HEK293 (cell line): Measurements from ENCODE around the gene RTN4IP1.
A peak's percentile ranks its signal among the peaks of the same experiment; 100 is the strongest.

Experiments used
- CTCF ChIA-PET: fragments of 350-600 bp; formaldehyde crosslinking; extraction: SDS; loops from one replicate; lab custom pipeline; 2021; ENCODE audit warnings: antibody characterized with exemption; lab: Yijun Ruan, JAX
- POLR2A ChIA-PET: fragments of 300-600 bp; formaldehyde crosslinking; extraction: SDS; loops from one replicate; lab custom pipeline; 2020; ENCODE audit warnings: antibody characterized with exemption, inconsistent platforms; lab: Yijun Ruan, JAX
- H3K27ac ChIP-seq: fragments of 200-500 bp; sonication (Bioruptor generic); 2 replicates; pipeline ENCODE4 v1.5.1; 2014; ENCODE audit warnings: low read depth, low read length, control low read depth, inconsistent platforms; ENCODE audit errors: extremely low read depth
- H3K36me3 ChIP-seq, 2 experiments: fragments of 200-500 bp in 1 of 2; sonication (Bioruptor generic) in 1 of 2; 1 replicate in 1 of 2; 2 replicates in 1 of 2; pipeline ENCODE4 v1.5.1; 2014 to 2017; ENCODE audit warnings: inconsistent platforms in 2 of 2, low read length in 2 of 2; ENCODE audit not compliant: control insufficient read depth in 2 of 2, insufficient read depth in 1 of 2
- H3K4me1 ChIP-seq: fragments of 200-500 bp; sonication (Bioruptor generic); 2 replicates; pipeline ENCODE4 v1.5.1; 2014; ENCODE audit warnings: mild to moderate bottlenecking, low read length, inconsistent platforms; ENCODE audit not compliant: control insufficient read depth, insufficient read depth
- H3K4me3 ChIP-seq: 2 replicates; pipeline ENCODE4 v1.5.1; 2011; ENCODE audit warnings: low read depth, mild to moderate bottlenecking, control low read depth, low read length, moderate library complexity
- H3K9me3 ChIP-seq: fragments of 200-500 bp; sonication (Bioruptor generic); 2 replicates; pipeline ENCODE4 v1.5.1; 2014; ENCODE audit warnings: low read depth, low read length, inconsistent platforms; ENCODE audit not compliant: control insufficient read depth, insufficient read depth
- AEBP2 ChIP-seq: fragments of 450-650 bp; formaldehyde crosslinking; IDR thresholded peaks from 2 replicates; pipeline ENCODE4 v1.5.1; 2016; ENCODE audit warnings: missing biosample characterization, missing genetic modification characterization, borderline replicate concordance
- BCL6B ChIP-seq: fragments of 450-650 bp; formaldehyde crosslinking; IDR thresholded peaks from 2 replicates; pipeline ENCODE4 v1.5.1; 2017; ENCODE audit warnings: missing biosample characterization, missing genetic modification characterization
- KLF9 ChIP-seq: fragments of 450-650 bp; formaldehyde crosslinking; IDR thresholded peaks from 2 replicates; pipeline ENCODE4 v1.5.1; 2016; ENCODE audit warnings: missing biosample characterization, missing genetic modification characterization, low read depth
- MEIS1 ChIP-seq: sonication (generic); formaldehyde crosslinking; IDR thresholded peaks from 2 replicates; pipeline ENCODE4 v1.8.1; 2022; ENCODE audit warnings: missing genetic modification reagents, mild to moderate bottlenecking, borderline replicate concordance
- OSR2 ChIP-seq: fragments of 450-650 bp; formaldehyde crosslinking; IDR thresholded peaks from 2 replicates; pipeline ENCODE4 v1.5.1; 2016; ENCODE audit warnings: missing biosample characterization, missing genetic modification characterization
- PRDM1 ChIP-seq: fragments of 450-650 bp; formaldehyde crosslinking; IDR thresholded peaks from 2 replicates; pipeline ENCODE4; 2016; ENCODE audit warnings: missing biosample characterization, missing genetic modification characterization
- SETDB1 ChIP-seq: IDR thresholded peaks from one replicate; pipeline ENCODE4 v1.6.1; 2017; ENCODE audit warnings: mild to moderate bottlenecking, low read length, moderate library complexity, mixed read lengths; ENCODE audit not compliant: insufficient read length
- ZBTB17 ChIP-seq: fragments of 450-650 bp; formaldehyde crosslinking; IDR thresholded peaks from 2 replicates; pipeline ENCODE4 v1.5.1; 2016; ENCODE audit warnings: missing biosample characterization, missing genetic modification characterization
- ZBTB6 ChIP-seq: fragments of 450-650 bp; formaldehyde crosslinking; IDR thresholded peaks from 2 replicates; pipeline ENCODE4 v1.5.1; 2017; ENCODE audit warnings: missing biosample characterization, missing genetic modification characterization
- ZBTB7A ChIP-seq: fragments of 450-650 bp; formaldehyde crosslinking; IDR thresholded peaks from 2 replicates; pipeline ENCODE4 v1.5.1; 2016; ENCODE audit warnings: low read depth, missing biosample characterization, missing genetic modification characterization
- ZBTB8A ChIP-seq: fragments of 450-650 bp; formaldehyde crosslinking; IDR thresholded peaks from 2 replicates; pipeline ENCODE4 v1.5.1; 2016; ENCODE audit warnings: missing biosample characterization, missing genetic modification characterization
- ZFP41 ChIP-seq: fragments of 450-650 bp; formaldehyde crosslinking; IDR thresholded peaks from 2 replicates; pipeline ENCODE4 v1.5.1; 2016; ENCODE audit warnings: missing biosample characterization, missing genetic modification characterization, borderline replicate concordance
- ZNF146 ChIP-seq: fragments of 450-650 bp; formaldehyde crosslinking; IDR thresholded peaks from 2 replicates; pipeline ENCODE4 v1.5.1; 2016; ENCODE audit warnings: missing biosample characterization, missing genetic modification characterization
- ZNF202 ChIP-seq: fragments of 450-650 bp; formaldehyde crosslinking; IDR thresholded peaks from 2 replicates; pipeline ENCODE4 v1.5.1; 2016; ENCODE audit warnings: missing biosample characterization, missing genetic modification characterization, borderline replicate concordance
- ZNF48 ChIP-seq: fragments of 450-650 bp; formaldehyde crosslinking; IDR thresholded peaks from 2 replicates; pipeline ENCODE4 v1.5.1; 2016; ENCODE audit warnings: missing biosample characterization, missing genetic modification characterization
- ZNF521 ChIP-seq: fragments of 450-650 bp; formaldehyde crosslinking; IDR thresholded peaks from 2 replicates; pipeline ENCODE4 v1.5.1; 2017; ENCODE audit warnings: missing biosample characterization, mild to moderate bottlenecking, missing genetic modification characterization
- ZNF558 ChIP-seq: fragments of 450-650 bp; formaldehyde crosslinking; IDR thresholded peaks from 2 replicates; pipeline ENCODE4 v1.5.1; 2016; ENCODE audit warnings: missing biosample characterization, missing genetic modification characterization
- ZNF626 ChIP-seq: fragments of 450-650 bp; sonication (Bioruptor Pico); formaldehyde crosslinking; IDR thresholded peaks from 2 replicates; pipeline ENCODE4 v1.5.1; 2018; ENCODE audit warnings: missing biosample characterization, missing genetic modification characterization, inconsistent platforms
- ZNF660 ChIP-seq: fragments of 450-650 bp; IDR thresholded peaks from 2 replicates; pipeline ENCODE4 v1.5.1; 2018; ENCODE audit warnings: missing biosample characterization, mild to moderate bottlenecking, missing genetic modification characterization
- ZNF76 ChIP-seq: fragments of 450-650 bp; formaldehyde crosslinking; IDR thresholded peaks from 2 replicates; pipeline ENCODE4; 2016; ENCODE audit warnings: low read depth, missing biosample characterization, missing genetic modification characterization, borderline replicate concordance
- ZXDB ChIP-seq: fragments of 450-650 bp; formaldehyde crosslinking; IDR thresholded peaks from 2 replicates; pipeline ENCODE4 v1.5.1; 2016; ENCODE audit warnings: missing biosample characterization, missing genetic modification characterization
- TF ChIP-seq, protein P1 (sequence below): fragments of 450-650 bp; formaldehyde crosslinking; IDR thresholded peaks from 2 replicates; pipeline ENCODE4 v1.5.1; 2016; ENCODE audit warnings: missing biosample characterization, missing genetic modification characterization
- TF ChIP-seq, protein P2 (sequence below): fragments of 450-650 bp; formaldehyde crosslinking; IDR thresholded peaks from 2 replicates; pipeline ENCODE4; 2016; ENCODE audit warnings: missing biosample characterization, missing genetic modification characterization

Gene RTN4IP1

GRCh38 chr6:106623039-106623438, 6.3 kb downstream of the RTN4IP1 start:
- no peaks in the 10 kb centered on the region for H3K9me3 ChIP-seq
- H3K4me1 ChIP-seq, result no peaks in the 10 kb centered on the region
- H3K4me3 ChIP-seq, result no peak overlapping the region
- H3K27ac ChIP-seq, result no peak overlapping the region
- peaks cover 0 to 5% of the 10 kb centered on the region in 2 experiments; a peak in 1 of 3 replicates for H3K36me3 ChIP-seq
- ChIA-PET CTCF (interaction anchor here (0.7 to 1.1 kb wide), 4 partner anchors 11 to 15 kb away, joined by 3 to 4 read pairs (median 4); no protein-coding TSS in a partner anchor), POLR2A (no interaction called here)
- no peak for TF ChIP-seq ZNF558 (tag by site-specific recombination)
- TF ChIP-seq ZBTB7A (tag by site-specific recombination), result no peak
- peak; percentile 93 for TF ChIP-seq ZNF146 (tag by site-specific recombination)
- TF ChIP-seq ZFP41 (tag by site-specific recombination), result no peak
- TF ChIP-seq, protein P1, sequence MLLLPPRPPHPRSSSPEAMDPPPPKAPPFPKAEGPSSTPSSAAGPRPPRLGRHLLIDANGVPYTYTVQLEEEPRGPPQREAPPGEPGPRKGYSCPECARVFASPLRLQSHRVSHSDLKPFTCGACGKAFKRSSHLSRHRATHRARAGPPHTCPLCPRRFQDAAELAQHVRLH (tag by site-specific recombination), result peak; percentile 84

DNA sequence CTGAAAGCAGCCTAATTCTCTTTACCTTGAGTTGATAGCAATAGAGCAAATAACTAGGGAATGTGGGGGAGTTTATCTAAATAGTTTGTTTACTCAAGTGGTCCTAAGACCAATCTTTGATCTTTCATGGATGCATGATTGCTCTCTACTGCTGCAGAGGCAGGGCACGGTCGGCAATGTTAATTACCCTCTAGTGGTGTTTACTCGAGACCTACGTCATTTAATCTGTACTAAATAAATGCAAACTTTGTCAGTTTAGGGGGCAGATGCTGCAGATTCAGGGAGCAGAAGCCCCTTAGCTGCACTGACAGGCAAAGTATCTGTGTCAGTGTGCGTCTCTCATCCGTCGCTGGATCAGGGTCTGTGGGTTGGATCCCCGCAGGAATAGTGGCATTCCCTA, 6.9 kb downstream of the RTN4IP1 start:
- TF ChIP-seq ZNF202 (tag by site-specific recombination), result no peak
- no peak for TF ChIP-seq ZNF48 (tag by site-specific recombination)
- TF ChIP-seq KLF9, result no peak
- no peak for TF ChIP-seq AEBP2 (tag by site-specific recombination)
- TF ChIP-seq OSR2 (tag by site-specific recombination), result 0 out of 2 replicates have a peak, but pooled peaks have one; percentile 9
- TF ChIP-seq ZNF76 (tag by site-specific recombination), result no peak
- no peak for TF ChIP-seq MEIS1 (CRISPR knock-in tag)
- TF ChIP-seq SETDB1, result peak; percentile 35
- TF ChIP-seq ZBTB6 (tag by site-specific recombination), result no peak
- TF ChIP-seq ZNF626 (tag by site-specific recombination), result no peak
- TF ChIP-seq, protein P2, sequence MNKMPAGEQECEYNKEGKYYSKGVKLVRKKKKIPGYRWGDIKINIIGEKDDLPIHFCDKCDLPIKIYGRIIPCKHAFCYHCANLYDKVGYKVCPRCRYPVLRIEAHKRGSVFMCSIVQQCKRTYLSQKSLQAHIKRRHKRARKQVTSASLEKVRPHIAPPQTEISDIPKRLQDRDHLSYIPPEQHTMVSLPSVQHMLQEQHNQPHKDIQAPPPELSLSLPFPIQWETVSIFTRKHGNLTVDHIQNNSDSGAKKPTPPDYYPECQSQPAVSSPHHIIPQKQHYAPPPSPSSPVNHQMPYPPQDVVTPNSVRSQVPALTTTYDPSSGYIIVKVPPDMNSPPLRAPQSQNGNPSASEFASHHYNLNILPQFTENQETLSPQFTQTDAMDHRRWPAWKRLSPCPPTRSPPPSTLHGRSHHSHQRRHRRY (tag by site-specific recombination), result no peak
- Histone ChIP-seq H3K36me3 (peaks cover 0 to 5% of the 10 kb centered on the region in 2 experiments; a peak in 1 of 3 replicates), H3K4me3 (no peak overlapping the region), H3K9me3 (no peaks in the 10 kb centered on the region), H3K27ac (no peak overlapping the region), H3K4me1 (peaks cover 4% of the 10 kb centered on the region; the same call in 1 of the 2 replicates)
- CTCF ChIA-PET, result interaction anchor here (1.1 to 2.4 kb wide), 2 partner anchors 14 to 16 kb away, joined by 3 to 7 read pairs; no protein-coding TSS in a partner anchor
- POLR2A ChIA-PET, result no interaction called here

DNA sequence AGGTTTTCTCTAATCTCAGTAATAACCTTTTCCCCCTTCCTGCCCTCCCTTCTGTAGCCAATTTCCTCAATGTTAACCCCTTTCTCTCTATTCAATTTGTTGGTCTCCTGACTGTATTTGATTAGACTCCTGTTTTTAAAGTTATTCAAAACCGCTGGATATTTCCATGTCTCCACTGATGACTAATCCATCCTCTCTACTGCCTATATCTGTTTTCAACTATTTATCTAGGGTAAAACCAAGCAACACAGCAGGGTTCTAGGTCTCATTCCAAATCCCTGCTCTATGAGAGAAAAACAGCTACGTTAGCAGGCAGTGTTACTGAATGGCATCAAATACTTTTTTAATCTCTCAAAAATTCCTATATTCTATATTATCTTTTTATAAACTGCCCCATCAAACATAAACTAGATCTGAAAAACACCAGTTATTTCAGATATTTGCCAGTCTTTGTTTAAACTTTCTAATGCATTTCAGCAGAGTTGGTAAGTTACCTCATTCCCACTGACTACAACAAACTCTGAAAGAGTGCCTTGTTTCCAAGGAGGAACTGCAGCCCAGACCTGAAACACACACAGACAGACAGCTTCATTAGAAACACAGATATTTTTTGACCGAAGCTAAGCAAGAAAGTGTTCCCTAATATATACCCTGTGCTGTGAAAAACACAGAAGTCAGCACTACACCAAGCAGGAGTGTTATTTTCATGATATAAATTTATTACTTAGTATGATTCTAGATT, 8.2 kb downstream of the RTN4IP1 start:
- Histone ChIP-seq H3K4me1 (peaks cover 7% of the 10 kb centered on the region; the same call in 1 of the 2 replicates), H3K36me3 (peaks cover 0 to 5% of the 10 kb centered on the region in 2 experiments; a peak in 1 of 3 replicates), H3K27ac (no peak overlapping the region), H3K9me3 (no peaks in the 10 kb centered on the region), H3K4me3 (no peak overlapping the region)
- ChIA-PET CTCF (interaction anchor here (1.0 to 2.4 kb wide), 4 partner anchors 13 to 358 kb away, joined by 3 to 9 read pairs (median 5); no protein-coding TSS in a partner anchor), POLR2A (no interaction called here)
- TF ChIP-seq ZNF660 (tag by site-specific recombination) (peak; percentile 93), ZBTB17 (tag by site-specific recombination) (peak; percentile 60), ZXDB (peak; percentile 12; the same call in 1 of the 2 replicates), BCL6B (peak; percentile 75), ZBTB8A (tag by site-specific recombination) (no peak), ZNF521 (tag by site-specific recombination) (no peak), PRDM1 (peak; percentile 45; the same call in 1 of the 2 replicates)
